SJSA1 (cell line): ENCODE data around the gene ZNF610. TPM values are rescaled to one million over a fixed set of nuclear protein-coding genes. Genes with fewer than 3 reads are reported as not detected.

Experiments
- total RNA-seq: library from RNA; depleted of rRNA; stranded (reverse); fragments of >200 nt; shearing (Covaris generic); gene quantifications from 2 replicates; pipeline ENCODE4 v1.2.3, GENCODE V29; 2014; rRNA removed

ZNF610 gene
- total RNA-seq, 1 experiment from 2014 or later, result 2.5 TPM

Other genes with a start within 250 kb of the ZNF610 start
- 7.6 and 13.6 TPM in 2 replicates for gene ZNF841, start 240.5 kb upstream of the ZNF610 start, total RNA-seq
- 4.6 and 7.7 TPM in 2 replicates for gene ZNF616, start 196.3 kb upstream of the ZNF610 start, total RNA-seq
- 4.3 and 5.9 TPM in 2 replicates for gene ZNF836, start 164.6 kb upstream of the ZNF610 start, total RNA-seq
- gene PPP2R1A, start 146.2 kb upstream of the ZNF610 start, total RNA-seq, result 245 and 250 TPM in 2 replicates
- gene ZNF766, start 66.7 kb upstream of the ZNF610 start, total RNA-seq, result 10.6 and 12.5 TPM in 2 replicates
- gene ZNF480, start 39.1 kb upstream of the ZNF610 start, total RNA-seq, result 5.8 and 12.8 TPM in 2 replicates
- gene ZNF880, start 33.7 kb downstream of the ZNF610 start, total RNA-seq, result 7.7 and 8.7 TPM in 2 replicates
- 8.6 and 12.6 TPM in 2 replicates for gene ZNF528, start 61.6 kb downstream of the ZNF610 start, total RNA-seq
- not detected in 2 replicates for gene ZNF534, start 92.9 kb downstream of the ZNF610 start, total RNA-seq
- gene ZNF578, start 117.3 kb downstream of the ZNF610 start, total RNA-seq, result 0.58 TPM in 1 of 2 replicates, not detected in the other
- 5.9 and 12.8 TPM in 2 replicates for gene ZNF808, start 191.4 kb downstream of the ZNF610 start, total RNA-seq
- 4.4 and 8.7 TPM in 2 replicates for gene ZNF701, start 234.0 kb downstream of the ZNF610 start, total RNA-seq